NT2/D1 (cell line): ENCODE data around the gene CXCL14.

Source experiments
- SUZ12 ChIP-seq: IDR thresholded peaks from 2 replicates; pipeline ENCODE4 v1.6.1; 2011; ENCODE audit not compliant: insufficient read length, insufficient read depth; ENCODE audit errors: extremely low read depth
- YY1 ChIP-seq: IDR thresholded peaks from 2 replicates; pipeline ENCODE4 v1.6.1; 2011; ENCODE audit not compliant: insufficient read length, insufficient read depth

DNA sequence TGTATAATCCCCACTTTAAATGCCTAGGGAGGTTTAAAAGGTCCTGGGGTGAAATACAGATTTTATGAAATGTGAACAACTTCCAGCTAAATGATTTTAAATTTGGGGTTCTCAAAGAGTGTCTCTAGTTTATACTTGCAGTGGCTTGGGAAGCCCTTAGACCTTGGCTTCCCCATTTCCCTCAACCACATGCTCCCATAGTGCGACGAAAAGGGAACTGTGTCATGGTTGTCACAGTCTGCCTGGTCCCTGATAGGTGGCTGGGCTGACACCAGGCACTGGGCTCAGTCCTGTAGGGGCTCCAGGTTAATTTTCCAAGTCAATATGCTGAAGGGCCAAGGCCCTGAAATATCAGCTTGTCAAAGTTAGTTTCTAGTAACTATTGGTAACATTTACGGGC lies 10.4 kb upstream of the CXCL14 start:
- no peak for TF ChIP-seq YY1
- TF ChIP-seq SUZ12: no peak
